ENCODE results near the gene KCP. TPM values are rescaled to one million over a fixed set of nuclear protein-coding genes. Genes with fewer than 3 reads are reported as not detected.

KCP gene
- total RNA-seq, 1 experiment from 2014 or later = 2.7 TPM

GRCh38 chr7:128845987-128846386 lies 64.5 kb downstream of the KCP start (continued):
- no peak for TF ChIP-seq ZNF219 (CRISPR knock-in tag; IDR thresholded peaks at IDR 0.05; ENCODE audit: borderline replicate concordance)

DNA sequence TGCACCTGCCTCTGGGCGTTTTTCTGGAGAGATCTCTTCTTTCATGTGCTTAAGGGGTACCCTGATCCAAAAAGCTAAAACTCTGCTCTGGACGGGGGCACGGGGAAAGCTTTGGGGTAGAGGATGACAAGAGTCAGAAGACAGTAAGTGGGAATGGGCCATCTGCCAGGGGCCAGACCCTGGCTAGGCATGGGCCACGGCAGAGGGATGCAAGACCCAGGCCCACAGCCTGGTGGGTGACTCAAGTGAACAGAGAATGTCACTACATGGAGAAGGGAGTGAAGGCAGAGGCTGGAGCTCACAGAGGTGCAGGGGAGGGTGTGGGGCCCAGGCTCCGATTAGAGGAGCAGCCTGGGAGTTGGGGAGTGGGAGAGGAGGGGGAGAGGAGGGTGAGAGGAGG lies 65.0 kb downstream of the KCP start:
- Mint-ChIP-seq H3K4me3 (no peak overlapping the region), H3K36me3 (no peaks in the 10 kb centered on the region), H3K27ac (no peak overlapping the region), H3K4me1 (peaks cover 8% of the 10 kb centered on the region), H3K27me3 (ENCODE audit: low read depth) (no peaks in the 10 kb centered on the region; the same call in 1 of the 2 replicates), H3K9me3 (no peaks in the 10 kb centered on the region)
- POLR2A ChIA-PET = no interaction called here
- ATAC-seq (no peak), DNase-seq (ENCODE audit: low spot score) (no peak)
- no peak for TF ChIP-seq SOX15 (CRISPR knock-in tag; IDR thresholded peaks at IDR 0.05)
- TF ChIP-seq FOXJ3 (CRISPR knock-in tag; IDR thresholded peaks at IDR 0.05; ENCODE audit: borderline replicate concordance) = no peak
- TF ChIP-seq ZNF416 (CRISPR knock-in tag; IDR thresholded peaks at IDR 0.05) = no peak
- TF ChIP-seq RORB (CRISPR knock-in tag; IDR thresholded peaks at IDR 0.05) = no peak
- no peak for TF ChIP-seq ZNF671 (CRISPR knock-in tag; IDR thresholded peaks at IDR 0.05)
- TF ChIP-seq, protein P1, sequence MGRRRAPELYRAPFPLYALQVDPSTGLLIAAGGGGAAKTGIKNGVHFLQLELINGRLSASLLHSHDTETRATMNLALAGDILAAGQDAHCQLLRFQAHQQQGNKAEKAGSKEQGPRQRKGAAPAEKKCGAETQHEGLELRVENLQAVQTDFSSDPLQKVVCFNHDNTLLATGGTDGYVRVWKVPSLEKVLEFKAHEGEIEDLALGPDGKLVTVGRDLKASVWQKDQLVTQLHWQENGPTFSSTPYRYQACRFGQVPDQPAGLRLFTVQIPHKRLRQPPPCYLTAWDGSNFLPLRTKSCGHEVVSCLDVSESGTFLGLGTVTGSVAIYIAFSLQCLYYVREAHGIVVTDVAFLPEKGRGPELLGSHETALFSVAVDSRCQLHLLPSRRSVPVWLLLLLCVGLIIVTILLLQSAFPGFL (CRISPR knock-in tag; IDR thresholded peaks at IDR 0.05; ENCODE audit: borderline replicate concordance) = no peak
- no peak for TF ChIP-seq ZNF232 (CRISPR knock-in tag; IDR thresholded peaks at IDR 0.05)
- no peak for TF ChIP-seq HMGXB4 (CRISPR knock-in tag; IDR thresholded peaks at IDR 0.05)
- CTCF ChIA-PET = no interaction called here

DNA sequence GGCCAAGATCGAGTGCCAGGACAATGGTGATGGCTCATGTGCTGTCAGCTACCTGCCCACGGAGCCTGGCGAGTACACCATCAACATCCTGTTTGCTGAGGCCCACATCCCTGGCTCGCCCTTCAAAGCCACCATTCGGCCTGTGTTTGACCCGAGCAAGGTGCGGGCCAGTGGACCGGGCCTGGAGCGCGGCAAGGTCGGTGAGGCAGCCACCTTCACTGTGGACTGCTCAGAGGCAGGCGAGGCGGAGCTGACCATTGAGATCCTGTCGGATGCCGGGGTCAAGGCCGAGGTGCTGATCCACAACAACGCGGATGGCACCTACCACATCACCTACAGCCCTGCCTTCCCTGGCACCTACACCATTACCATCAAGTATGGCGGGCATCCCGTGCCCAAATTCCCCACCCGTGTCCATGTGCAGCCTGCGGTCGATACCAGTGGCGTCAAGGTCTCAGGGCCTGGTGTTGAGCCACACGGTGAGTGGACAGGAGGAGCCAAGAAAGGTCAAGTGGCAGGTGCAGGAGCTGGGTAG lies 65.7 kb downstream of the KCP start:
- H3K4me1 Mint-ChIP-seq = peaks cover 8% of the 10 kb centered on the region
- no peaks in the 10 kb centered on the region; the same call in 1 of the 2 replicates for H3K27me3 Mint-ChIP-seq (ENCODE audit: low read depth)
- no peak for ATAC-seq
- H3K4me3 Mint-ChIP-seq = no peak overlapping the region
- no peaks in the 10 kb centered on the region for H3K36me3 Mint-ChIP-seq
- no peaks in the 10 kb centered on the region for H3K9me3 Mint-ChIP-seq
- ChIA-PET POLR2A (no interaction called here), CTCF (interaction anchor here (1.2 to 4.4 kb wide), 3 partner anchors 13 to 39 kb away, joined by 3 to 47 read pairs (median 10); no protein-coding TSS in a partner anchor)
- DNase-seq (ENCODE audit: low spot score) = no peak
- no peak for TF ChIP-seq ZNF532 (CRISPR knock-in tag; IDR thresholded peaks at IDR 0.05; ENCODE audit: borderline replicate concordance)
- H3K27ac Mint-ChIP-seq = no peak overlapping the region

DNA sequence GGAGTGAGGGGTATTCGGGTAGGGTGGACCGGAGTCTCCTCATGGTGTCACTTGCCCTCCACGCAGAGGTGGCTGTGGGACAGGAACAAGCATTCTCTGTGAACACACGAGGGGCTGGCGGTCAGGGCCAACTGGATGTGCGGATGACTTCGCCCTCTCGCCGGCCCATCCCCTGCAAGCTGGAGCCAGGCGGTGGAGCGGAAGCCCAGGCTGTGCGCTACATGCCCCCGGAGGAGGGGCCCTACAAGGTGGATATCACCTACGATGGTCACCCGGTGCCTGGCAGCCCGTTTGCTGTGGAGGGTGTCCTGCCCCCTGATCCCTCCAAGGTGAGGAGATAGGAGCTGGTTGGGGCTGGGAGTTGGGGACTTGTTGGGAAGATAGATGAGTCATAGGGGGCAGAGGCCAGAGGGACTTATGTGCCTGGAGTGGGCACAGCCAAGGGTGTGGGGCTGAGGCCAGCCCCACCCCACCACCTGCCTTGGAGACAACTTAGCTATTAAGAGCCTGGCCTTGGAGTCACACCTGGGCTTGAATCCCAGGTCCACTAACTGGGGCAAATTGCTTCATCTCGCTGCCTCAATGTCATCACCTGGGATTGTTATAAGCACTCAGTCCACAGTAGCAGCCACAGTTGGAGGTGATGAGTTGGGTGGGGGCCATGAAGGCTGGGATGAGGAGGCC lies 66.4 kb downstream of the KCP start:
- Mint-ChIP-seq H3K9me3 (no peaks in the 10 kb centered on the region), H3K4me3 (no peak overlapping the region), H3K36me3 (no peaks in the 10 kb centered on the region), H3K4me1 (peaks cover 8% of the 10 kb centered on the region), H3K27ac (no peak overlapping the region), H3K27me3 (ENCODE audit: low read depth) (no peaks in the 10 kb centered on the region; the same call in 1 of the 2 replicates)
- ATAC-seq (no peak), DNase-seq (ENCODE audit: low spot score) (no peak)
- ChIA-PET CTCF (interaction anchor here (1.2 to 4.4 kb wide), 4 partner anchors 13 to 40 kb away, joined by 3 to 47 read pairs (median 6); no protein-coding TSS in a partner anchor), POLR2A (no interaction called here)
- no peak for TF ChIP-seq ZNF121 (CRISPR knock-in tag; IDR thresholded peaks at IDR 0.05)
- TF ChIP-seq RELA (CRISPR knock-in tag; IDR thresholded peaks at IDR 0.05; ENCODE audit: borderline replicate concordance) = no peak
- no peak for TF ChIP-seq NFATC4 (CRISPR knock-in tag; IDR thresholded peaks at IDR 0.05)
- no peak for TF ChIP-seq ZNF416 (CRISPR knock-in tag; IDR thresholded peaks at IDR 0.05)
- TF ChIP-seq CREB1 (CRISPR knock-in tag; IDR thresholded peaks at IDR 0.05) = no peak
- TF ChIP-seq, protein P2, sequence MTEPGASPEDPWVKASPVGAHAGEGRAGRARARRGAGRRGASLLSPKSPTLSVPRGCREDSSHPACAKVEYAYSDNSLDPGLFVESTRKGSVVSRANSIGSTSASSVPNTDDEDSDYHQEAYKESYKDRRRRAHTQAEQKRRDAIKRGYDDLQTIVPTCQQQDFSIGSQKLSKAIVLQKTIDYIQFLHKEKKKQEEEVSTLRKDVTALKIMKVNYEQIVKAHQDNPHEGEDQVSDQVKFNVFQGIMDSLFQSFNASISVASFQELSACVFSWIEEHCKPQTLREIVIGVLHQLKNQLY (CRISPR knock-in tag; IDR thresholded peaks at IDR 0.05) = no peak
- TF ChIP-seq PRDM15 (CRISPR knock-in tag; IDR thresholded peaks at IDR 0.05) = no peak
- no peak for TF ChIP-seq FOXJ3 (CRISPR knock-in tag; IDR thresholded peaks at IDR 0.05; ENCODE audit: borderline replicate concordance)
